Measurements from ENCODE around the gene PODNL1.

DNA sequence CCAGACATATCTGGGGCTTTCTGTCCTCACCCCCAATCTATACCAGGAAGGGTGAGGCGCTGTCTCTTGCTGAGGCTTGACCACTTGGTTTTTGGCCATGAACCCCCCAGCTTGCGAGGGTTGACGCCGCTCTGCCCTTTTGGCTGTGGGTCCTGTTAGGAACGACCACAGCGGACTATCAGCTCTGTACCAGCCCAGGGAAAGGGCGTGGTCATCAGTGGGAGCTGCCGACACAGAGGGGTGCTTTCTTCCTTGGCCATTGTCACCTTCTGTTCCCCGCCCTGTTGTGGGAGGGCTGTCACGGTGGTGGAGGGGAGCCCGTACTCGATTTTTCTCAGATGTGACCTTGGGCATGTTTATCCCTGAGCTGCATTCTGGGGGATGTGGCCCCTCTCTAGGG lies 19.8 kb upstream of the PODNL1 start:
- TF ChIP-seq, protein P1, sequence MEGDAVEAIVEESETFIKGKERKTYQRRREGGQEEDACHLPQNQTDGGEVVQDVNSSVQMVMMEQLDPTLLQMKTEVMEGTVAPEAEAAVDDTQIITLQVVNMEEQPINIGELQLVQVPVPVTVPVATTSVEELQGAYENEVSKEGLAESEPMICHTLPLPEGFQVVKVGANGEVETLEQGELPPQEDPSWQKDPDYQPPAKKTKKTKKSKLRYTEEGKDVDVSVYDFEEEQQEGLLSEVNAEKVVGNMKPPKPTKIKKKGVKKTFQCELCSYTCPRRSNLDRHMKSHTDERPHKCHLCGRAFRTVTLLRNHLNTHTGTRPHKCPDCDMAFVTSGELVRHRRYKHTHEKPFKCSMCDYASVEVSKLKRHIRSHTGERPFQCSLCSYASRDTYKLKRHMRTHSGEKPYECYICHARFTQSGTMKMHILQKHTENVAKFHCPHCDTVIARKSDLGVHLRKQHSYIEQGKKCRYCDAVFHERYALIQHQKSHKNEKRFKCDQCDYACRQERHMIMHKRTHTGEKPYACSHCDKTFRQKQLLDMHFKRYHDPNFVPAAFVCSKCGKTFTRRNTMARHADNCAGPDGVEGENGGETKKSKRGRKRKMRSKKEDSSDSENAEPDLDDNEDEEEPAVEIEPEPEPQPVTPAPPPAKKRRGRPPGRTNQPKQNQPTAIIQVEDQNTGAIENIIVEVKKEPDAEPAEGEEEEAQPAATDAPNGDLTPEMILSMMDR (IDR thresholded peaks at IDR 0.05), result no peak
- no peak for TF ChIP-seq POLR2A (IDR thresholded peaks at IDR 0.05)

Data from prostate gland (tissue), 2 donors.